HTR-8/SVneo (cell line): ENCODE measurements around the gene MAP7.
"Not testable (repeated sequence)": the region's sequence is repeated elsewhere in the genome, so short reads cannot be mapped to it uniquely, and the experiment has no call there.

Experiments used
- DNase-seq: peaks from one replicate; pipeline ENCODE4 v3.0.0; 2011; ENCODE audit warnings: low spot score, mixed read lengths; ENCODE audit not compliant: insufficient read length
- FAIRE-seq: peaks from 2 replicates; lab custom pipeline; 2011; peaks lifted over from hg19 to GRCh38; lab: Jason Lieb, UNC

The MAP7 gene

GRCh38 chr6:136323431-136324112 lies 226.7 kb downstream of the MAP7 start:
- FAIRE-seq (no peak), DNase-seq (no peak)

- FAIRE-seq: no peak
Measured at GRCh38 chr6:136319732-136320131, 230.5 kb downstream of the MAP7 start.

GRCh38 chr6:136318676-136319075 lies 231.5 kb downstream of the MAP7 start:
- FAIRE-seq (no peak), DNase-seq (no peak)

More at GRCh38 chr6:136319732-136320131, 230.5 kb downstream of the MAP7 start:
- no peak for DNase-seq

GRCh38 chr6:136317971-136318370 lies 232.3 kb downstream of the MAP7 start:
- DNase-seq (no peak), FAIRE-seq (no peak)

- peak; percentile 58 for DNase-seq
- FAIRE-seq: no peak
Measured at GRCh38 chr6:136317021-136317694, 233.1 kb downstream of the MAP7 start.

- FAIRE-seq (no peak), DNase-seq (no peak)
Measured at GRCh38 chr6:136315594-136315993, 234.6 kb downstream of the MAP7 start.

- no peak for DNase-seq
- FAIRE-seq: no peak
Measured at GRCh38 chr6:136312975-136313374, 237.2 kb downstream of the MAP7 start.

- no peak for FAIRE-seq
- DNase-seq: no peak
Measured at GRCh38 chr6:136309729-136310311, 240.4 kb downstream of the MAP7 start.

- FAIRE-seq (no peak), DNase-seq (no peak)
Measured at GRCh38 chr6:136309171-136309570, 241.1 kb downstream of the MAP7 start.

- DNase-seq, FAIRE-seq: not testable (repeated sequence)
Measured at GRCh38 chr6:136308469-136308868, 241.8 kb downstream of the MAP7 start.

- FAIRE-seq (no peak), DNase-seq (no peak)
Measured at GRCh38 chr6:136307351-136307750, 242.9 kb downstream of the MAP7 start.

- no peak for FAIRE-seq
- no peak for DNase-seq
Measured at GRCh38 chr6:136306466-136306865, 243.8 kb downstream of the MAP7 start.

- no peak for DNase-seq
- no peak for FAIRE-seq
Measured at GRCh38 chr6:136304410-136304809, 245.8 kb downstream of the MAP7 start.

GRCh38 chr6:136303516-136303915 lies 246.7 kb downstream of the MAP7 start:
- no peak for DNase-seq
- no peak for FAIRE-seq

- no peak for FAIRE-seq
- DNase-seq: no peak
Measured at GRCh38 chr6:136294621-136295020, 255.6 kb downstream of the MAP7 start.
